SK-N-SH (cell line): ENCODE data around the gene TMEM107. TPM values are rescaled to one million over a fixed set of nuclear protein-coding genes. Genes with fewer than 3 reads are reported as not detected.

Source experiments
- CTCF ChIA-PET: fragments of 300-600, 350-600 bp; formaldehyde crosslinking; extraction: SDS; loops from one replicate; lab custom pipeline; 2021; lab: Yijun Ruan, JAX
- POLR2A ChIA-PET: fragments of 350-600 bp; sonication (Branson Sonifier 250); formaldehyde crosslinking; extraction: SDS; loops from one replicate; lab custom pipeline; 2020; ENCODE audit warnings: antibody characterized with exemption, inconsistent platforms; lab: Yijun Ruan, JAX
- DNase-seq: peaks from one replicate; pipeline ENCODE4 v3.0.0; 2012
- H2AFZ ChIP-seq: fragments of 200-600 bp; sonication (generic); 2 replicates; pipeline ENCODE4 v1.8.1; 2016; ENCODE audit warnings: antibody characterized with exemption, mild to moderate bottlenecking, low read depth
- H3F3A ChIP-seq: fragments of 200-600 bp; sonication (generic); replicated peaks from 2 replicates; pipeline ENCODE3; 2016; ENCODE audit warnings: antibody characterized with exemption, mild to moderate bottlenecking; ENCODE audit not compliant: insufficient read depth
- H3K27ac ChIP-seq, 2 experiments: fragments of 200-500 bp in 1 of 2; fragments of 200-600 bp in 1 of 2; sonication (Bioruptor generic) in 1 of 2; sonication (generic), shearing (Covaris generic) in 1 of 2; 2 replicates each; pipeline versions ENCODE4 v1.5.1 to v1.6.1; 2014 to 2016; ENCODE audit warnings: low read depth in 2 of 2, inconsistent platforms in 1 of 2, low read length in 1 of 2, mild to moderate bottlenecking in 1 of 2, mixed read lengths in 1 of 2
- H3K27me3 ChIP-seq: fragments of 200-600 bp; sonication (generic), shearing (Covaris generic); 2 replicates; pipeline ENCODE4 v1.6.1; 2016; ENCODE audit warnings: mixed run types; ENCODE audit not compliant: insufficient read depth
- H3K36me3 ChIP-seq, 2 experiments: fragments of 200-500 bp in 1 of 2; fragments of 200-600 bp in 1 of 2; sonication (Bioruptor generic) in 1 of 2; sonication (generic) in 1 of 2; replicated peaks in 1 of 2; 2 replicates each; pipeline versions ENCODE3 to v1.5.1; 2014 to 2016; ENCODE audit warnings: low read length in 1 of 2, mild to moderate bottlenecking in 1 of 2; ENCODE audit not compliant: insufficient read depth in 2 of 2, control insufficient read depth in 1 of 2
- H3K4me1 ChIP-seq, 2 experiments: fragments of 200-500 bp in 1 of 2; fragments of 200-600 bp in 1 of 2; sonication (Bioruptor generic) in 1 of 2; sonication (generic), shearing (Covaris generic) in 1 of 2; 2 replicates each; pipeline versions ENCODE4 v1.5.1 to v1.6.1; 2014 to 2016; ENCODE audit warnings: low read depth in 1 of 2, low read length in 1 of 2, mixed run types in 1 of 2; ENCODE audit not compliant: insufficient read depth in 2 of 2, control insufficient read depth in 1 of 2
- H3K4me2 ChIP-seq: fragments of 200-600 bp; sonication (generic), shearing (Covaris generic); 2 replicates; pipeline ENCODE4 v1.6.1; 2017; ENCODE audit warnings: mixed run types
- H3K4me3 ChIP-seq, 2 experiments: fragments of 200-500 bp in 1 of 2; fragments of 200-600 bp in 1 of 2; sonication (Bioruptor generic) in 1 of 2; sonication (generic), shearing (Covaris generic) in 1 of 2; 2 replicates each; pipeline versions ENCODE4 v1.5.1 to v1.8.1; 2014 to 2016; ENCODE audit warnings: low read depth in 2 of 2, inconsistent platforms in 1 of 2, low read length in 1 of 2, mild to moderate bottlenecking in 1 of 2, mixed read lengths in 1 of 2, moderate library complexity in 1 of 2
- H3K79me2 ChIP-seq: fragments of 200-600 bp; sonication (generic); 2 replicates; pipeline ENCODE4 v1.8.1; 2017; ENCODE audit warnings: mild to moderate bottlenecking; ENCODE audit not compliant: insufficient read depth
- H3K9ac ChIP-seq: fragments of 200-600 bp; sonication (generic); 2 replicates; pipeline ENCODE4 v1.6.1; 2017; ENCODE audit warnings: mixed run types
- H3K9me2 ChIP-seq: fragments of 200-600 bp; sonication (generic); 2 replicates; pipeline ENCODE4 v1.6.1; 2017; ENCODE audit warnings: mixed run types
- H3K9me3 ChIP-seq: fragments of 200-600 bp; sonication (generic); 2 replicates; pipeline ENCODE4 v1.6.1; 2017; ENCODE audit warnings: mixed run types, mild to moderate bottlenecking, moderate library complexity
- H4K20me1 ChIP-seq: fragments of 200-600 bp; sonication (generic); 2 replicates; pipeline ENCODE4 v1.6.1; 2017; ENCODE audit warnings: mild to moderate bottlenecking, mixed run types; ENCODE audit not compliant: insufficient read depth
- CHD2 ChIP-seq: fragments of 150-350 bp; IDR thresholded peaks from 2 replicates; pipeline ENCODE4 v1.6.1; 2018; ENCODE audit warnings: low read length; ENCODE audit not compliant: partially characterized antibody
- ELF1 ChIP-seq: IDR thresholded peaks from 2 replicates; pipeline ENCODE4 v1.4.0; 2012
- EZH2phosphoT487 ChIP-seq: fragments of 200-600 bp; sonication (generic); IDR thresholded peaks from 2 replicates; pipeline ENCODE4 v1.6.1; 2017; ENCODE audit warnings: low read depth, mixed run types, mild to moderate bottlenecking, antibody characterized with exemption, moderate library complexity, borderline replicate concordance
- FOSL2 ChIP-seq: IDR thresholded peaks from 2 replicates; pipeline ENCODE4 v1.4.0; 2012; ENCODE audit warnings: low read depth, mild to moderate bottlenecking, moderate library complexity, borderline replicate concordance
- FOXJ3 ChIP-seq: sonication (generic); formaldehyde crosslinking; IDR thresholded peaks from 2 replicates; pipeline ENCODE4 v1.5.1; 2020; ENCODE audit warnings: mild to moderate bottlenecking, missing genetic modification reagents
- FOXM1 ChIP-seq: IDR thresholded peaks from 2 replicates; pipeline ENCODE4 v1.4.0; 2012; ENCODE audit warnings: low read depth, mild to moderate bottlenecking
- GABPA ChIP-seq: IDR thresholded peaks from 2 replicates; pipeline ENCODE4 v1.4.0; 2012; ENCODE audit warnings: low read depth, mild to moderate bottlenecking
- GATA2 ChIP-seq: sonication (generic); formaldehyde crosslinking; IDR thresholded peaks from 2 replicates; pipeline ENCODE4 v1.5.0; 2020; ENCODE audit warnings: mild to moderate bottlenecking, missing genetic modification reagents
- MAX ChIP-seq: IDR thresholded peaks from 2 replicates; pipeline ENCODE4 v1.4.0; 2012; ENCODE audit warnings: low read depth
- MEF2A ChIP-seq: IDR thresholded peaks from 2 replicates; pipeline ENCODE4 v1.4.0; 2012; ENCODE audit warnings: low read depth, borderline replicate concordance
- MXI1 ChIP-seq: IDR thresholded peaks from 2 replicates; pipeline ENCODE4 v1.6.1; 2012; ENCODE audit warnings: mild to moderate bottlenecking, low read depth, low read length, improper control_type of control experiment
- POLR2AphosphoS5 ChIP-seq: IDR thresholded peaks from 2 replicates; pipeline ENCODE4 v1.6.1; 2012; ENCODE audit warnings: low read depth, low read length
- REST ChIP-seq: IDR thresholded peaks from 2 replicates; pipeline ENCODE4 v1.6.1; 2012; ENCODE audit warnings: mild to moderate bottlenecking, low read depth, low read length, moderate library complexity
- RFX5 ChIP-seq: IDR thresholded peaks from 2 replicates; pipeline ENCODE4 v1.6.1; 2012; ENCODE audit warnings: mild to moderate bottlenecking, improper control_type of control experiment, low read length
- RXRA ChIP-seq: IDR thresholded peaks from 2 replicates; pipeline ENCODE4 v1.4.0; 2012; ENCODE audit warnings: low read depth, mild to moderate bottlenecking, borderline replicate concordance
- SIN3A ChIP-seq: IDR thresholded peaks from 2 replicates; pipeline ENCODE4 v1.6.1; 2012; ENCODE audit warnings: low read depth, mild to moderate bottlenecking, low read length, moderate library complexity, borderline replicate concordance
- SMC3 ChIP-seq: IDR thresholded peaks from 2 replicates; pipeline ENCODE4 v1.6.1; 2012; ENCODE audit warnings: low read depth, low read length, improper control_type of control experiment
- TAF1 ChIP-seq: IDR thresholded peaks from 2 replicates; pipeline ENCODE4 v1.6.1; 2012; ENCODE audit warnings: low read depth, mild to moderate bottlenecking, low read length, moderate library complexity, borderline replicate concordance
- TCF12 ChIP-seq: IDR thresholded peaks from 2 replicates; pipeline ENCODE4 v1.4.0; 2012
- TEAD4 ChIP-seq: IDR thresholded peaks from 2 replicates; pipeline ENCODE4 v1.4.0; 2012; ENCODE audit warnings: mild to moderate bottlenecking, borderline replicate concordance; ENCODE audit not compliant: insufficient read depth
- YY1 ChIP-seq: IDR thresholded peaks from 2 replicates; pipeline ENCODE4 v1.4.0; 2012; ENCODE audit warnings: low read depth, mild to moderate bottlenecking
- WGBS: methylation state at CpG from one replicate; pipeline ENCODE4 v1.1.6; 2017; ENCODE audit warnings: low lambda C conversion rate; 5-methylcytosine and 5-hydroxymethylcytosine counted together
- polyA plus RNA-seq, 3 experiments: library from polyadenylated mRNA; depleted of rRNA; stranded (reverse); fragments of >200 nt; gene quantifications; 2 replicates each; pipeline ENCODE4 v1.2.3, GENCODE V29; 2012
- TF ChIP-seq, protein P1 (sequence below): IDR thresholded peaks from 2 replicates; pipeline ENCODE4 v1.4.0; 2012; ENCODE audit warnings: low read depth, borderline replicate concordance
- TF ChIP-seq, protein P2 (sequence below): fragments of 150-350 bp; IDR thresholded peaks from 2 replicates; pipeline ENCODE4 v1.6.1; 2016; ENCODE audit warnings: mild to moderate bottlenecking, low read depth, low read length
- TF ChIP-seq, protein P3 (sequence below): fragments of 150-350 bp; IDR thresholded peaks from 2 replicates; pipeline ENCODE4 v1.6.1; 2017; ENCODE audit warnings: antibody characterized with exemption, low read length, low read depth, borderline replicate concordance

The TMEM107 gene
- polyA plus RNA-seq, 1 of the 3 experiments (the other 2 are of a cell fraction) = 18.6 TPM

DNA sequence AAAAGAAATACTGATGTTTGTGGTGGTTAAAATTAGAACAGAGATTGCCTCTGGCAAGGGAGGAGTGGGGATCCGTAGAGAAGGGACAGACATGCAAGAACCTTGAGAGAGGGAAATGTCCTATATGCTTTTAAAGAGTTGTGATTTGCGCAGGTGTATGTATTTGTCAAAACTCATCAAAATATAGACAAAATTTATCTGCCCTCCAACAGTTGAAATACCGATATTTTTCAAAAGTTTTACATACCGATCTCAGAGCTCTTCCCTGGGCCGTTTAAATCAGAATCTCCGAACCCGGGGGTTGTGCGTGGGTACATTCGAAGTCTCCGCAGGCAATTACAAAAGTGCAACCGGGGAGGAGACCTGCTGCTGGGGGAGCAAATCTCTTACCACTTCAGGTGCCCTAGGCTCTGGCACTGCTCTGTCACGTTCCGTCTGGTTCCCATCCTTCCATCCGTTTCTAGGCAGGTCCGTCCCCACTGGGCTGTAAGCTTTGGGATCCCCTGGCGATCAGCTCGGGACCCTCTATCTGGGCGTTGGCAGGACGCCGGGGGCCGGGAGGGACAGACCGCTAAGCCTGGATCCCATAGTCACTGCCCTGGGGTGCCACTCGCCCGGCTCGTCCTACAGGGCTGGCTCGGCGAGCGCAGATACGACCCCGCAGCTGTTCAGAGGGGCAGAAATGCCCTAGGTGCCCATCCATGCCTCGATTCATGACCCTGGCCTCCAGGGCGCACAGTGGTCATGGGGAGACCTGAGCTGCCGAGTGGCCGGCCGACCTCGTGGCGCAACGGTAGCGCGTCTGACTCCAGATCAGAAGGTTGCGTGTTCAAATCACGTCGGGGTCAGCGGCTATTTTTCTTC lies 9.6 kb upstream of the TMEM107 start:
- Histone ChIP-seq H3K9ac (peak overlapping the region; percentile 76), H4K20me1 (peaks cover 13% of the 10 kb centered on the region), H3K9me2 (no peaks in the 10 kb centered on the region), H3K4me2 (peak overlapping the region; percentile 88), H3K36me3 (no peaks in the 10 kb centered on the region), H3K4me3 (peak overlapping the region; percentile 88 to 94), H3K27me3 (no peaks in the 10 kb centered on the region), H3K79me2 (peaks cover 18% of the 10 kb centered on the region; the same call in 1 of the 2 replicates), H3K4me1 (peaks cover 9 to 22% of the 10 kb centered on the region in 2 experiments; a peak in 3 of 4 replicates), H2AFZ (peak overlapping the region; percentile 98), H3F3A (peaks cover 32% of the 10 kb centered on the region), H3K27ac (peak overlapping the region; percentile 79 to 94), H3K9me3 (no peaks in the 10 kb centered on the region)
- ChIA-PET CTCF (interaction anchor here (0.7 to 5.5 kb wide), 12 partner anchors 9 to 115 kb away, joined by 3 to 55 read pairs (median 6); partner anchors contain the start of genes ALOXE3 and TMEM107), POLR2A (interaction anchor here (0.7 to 4.4 kb wide), 6 partner anchors 9 to 62 kb away, joined by 3 to 33 read pairs (median 4); partner anchors contain the start of genes CTC1 and TMEM107)
- 2% methylated on average over 37 of the region's 44 CpGs for WGBS
- DNase-seq = peak; percentile 81
- TF ChIP-seq TAF1 (no peak), CHD2 (no peak), GATA2 (CRISPR knock-in tag) (no peak), FOXJ3 (CRISPR knock-in tag) (no peak), FOXM1 (no peak), FOSL2 (peak; percentile 23; the same call in 1 of the 2 replicates), MXI1 (peak; percentile 49; the same call in 1 of the 2 replicates), MEF2A (no peak), RXRA (no peak; the same call in 1 of the 2 replicates), RFX5 (no peak), EZH2phosphoT487 (no peak), TCF12 (no peak), ELF1 (no peak), POLR2AphosphoS5 (no peak), SIN3A (no peak; the same call in 1 of the 2 replicates), YY1 (no peak), MAX (peak; percentile 66), GABPA (no peak), REST (no peak), SMC3 (no peak), TEAD4 (peak; percentile 91)
- TF ChIP-seq, protein P1, sequence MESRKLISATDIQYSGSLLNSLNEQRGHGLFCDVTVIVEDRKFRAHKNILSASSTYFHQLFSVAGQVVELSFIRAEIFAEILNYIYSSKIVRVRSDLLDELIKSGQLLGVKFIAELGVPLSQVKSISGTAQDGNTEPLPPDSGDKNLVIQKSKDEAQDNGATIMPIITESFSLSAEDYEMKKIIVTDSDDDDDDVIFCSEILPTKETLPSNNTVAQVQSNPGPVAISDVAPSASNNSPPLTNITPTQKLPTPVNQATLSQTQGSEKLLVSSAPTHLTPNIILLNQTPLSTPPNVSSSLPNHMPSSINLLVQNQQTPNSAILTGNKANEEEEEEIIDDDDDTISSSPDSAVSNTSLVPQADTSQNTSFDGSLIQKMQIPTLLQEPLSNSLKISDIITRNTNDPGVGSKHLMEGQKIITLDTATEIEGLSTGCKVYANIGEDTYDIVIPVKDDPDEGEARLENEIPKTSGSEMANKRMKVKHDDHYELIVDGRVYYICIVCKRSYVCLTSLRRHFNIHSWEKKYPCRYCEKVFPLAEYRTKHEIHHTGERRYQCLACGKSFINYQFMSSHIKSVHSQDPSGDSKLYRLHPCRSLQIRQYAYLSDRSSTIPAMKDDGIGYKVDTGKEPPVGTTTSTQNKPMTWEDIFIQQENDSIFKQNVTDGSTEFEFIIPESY = 0 out of 2 replicates have a peak, but pooled peaks have one; percentile 30
- TF ChIP-seq, protein P2, sequence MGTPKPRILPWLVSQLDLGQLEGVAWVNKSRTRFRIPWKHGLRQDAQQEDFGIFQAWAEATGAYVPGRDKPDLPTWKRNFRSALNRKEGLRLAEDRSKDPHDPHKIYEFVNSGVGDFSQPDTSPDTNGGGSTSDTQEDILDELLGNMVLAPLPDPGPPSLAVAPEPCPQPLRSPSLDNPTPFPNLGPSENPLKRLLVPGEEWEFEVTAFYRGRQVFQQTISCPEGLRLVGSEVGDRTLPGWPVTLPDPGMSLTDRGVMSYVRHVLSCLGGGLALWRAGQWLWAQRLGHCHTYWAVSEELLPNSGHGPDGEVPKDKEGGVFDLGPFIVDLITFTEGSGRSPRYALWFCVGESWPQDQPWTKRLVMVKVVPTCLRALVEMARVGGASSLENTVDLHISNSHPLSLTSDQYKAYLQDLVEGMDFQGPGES = no peak
- TF ChIP-seq, protein P3, sequence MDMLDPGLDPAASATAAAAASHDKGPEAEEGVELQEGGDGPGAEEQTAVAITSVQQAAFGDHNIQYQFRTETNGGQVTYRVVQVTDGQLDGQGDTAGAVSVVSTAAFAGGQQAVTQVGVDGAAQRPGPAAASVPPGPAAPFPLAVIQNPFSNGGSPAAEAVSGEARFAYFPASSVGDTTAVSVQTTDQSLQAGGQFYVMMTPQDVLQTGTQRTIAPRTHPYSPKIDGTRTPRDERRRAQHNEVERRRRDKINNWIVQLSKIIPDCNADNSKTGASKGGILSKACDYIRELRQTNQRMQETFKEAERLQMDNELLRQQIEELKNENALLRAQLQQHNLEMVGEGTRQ = no peak
